ENCODE results near the gene ST8SIA2. TPM values are rescaled to one million over a fixed set of nuclear protein-coding genes. Genes with fewer than 3 reads are reported as not detected.

Gene ST8SIA2
- total and polyA plus RNA-seq, 10 of the 15 experiments (the other 5 are each of a cell fraction or from before 2014, with no cell fraction given) = not detected

DNA sequence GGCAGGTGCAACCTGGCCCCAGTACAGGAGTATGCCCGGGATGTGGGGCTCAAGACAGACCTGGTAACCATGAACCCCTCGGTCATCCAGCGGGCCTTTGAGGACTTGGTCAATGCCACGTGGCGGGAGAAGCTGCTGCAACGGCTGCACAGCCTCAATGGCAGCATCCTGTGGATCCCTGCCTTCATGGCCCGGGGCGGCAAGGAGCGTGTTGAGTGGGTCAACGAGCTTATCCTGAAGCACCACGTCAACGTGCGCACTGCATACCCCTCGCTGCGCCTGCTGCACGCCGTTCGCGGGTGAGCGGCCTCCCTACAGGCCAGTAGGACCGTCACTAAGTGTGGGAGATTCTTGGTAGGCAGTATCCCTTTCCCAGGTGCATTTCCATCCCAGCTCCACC is 51.0 kb downstream of the ST8SIA2 start:
- H2AFZ ChIP-seq (ENCODE audit: control insufficient read depth, low read depth, low read length) = no peak overlapping the region

DNA sequence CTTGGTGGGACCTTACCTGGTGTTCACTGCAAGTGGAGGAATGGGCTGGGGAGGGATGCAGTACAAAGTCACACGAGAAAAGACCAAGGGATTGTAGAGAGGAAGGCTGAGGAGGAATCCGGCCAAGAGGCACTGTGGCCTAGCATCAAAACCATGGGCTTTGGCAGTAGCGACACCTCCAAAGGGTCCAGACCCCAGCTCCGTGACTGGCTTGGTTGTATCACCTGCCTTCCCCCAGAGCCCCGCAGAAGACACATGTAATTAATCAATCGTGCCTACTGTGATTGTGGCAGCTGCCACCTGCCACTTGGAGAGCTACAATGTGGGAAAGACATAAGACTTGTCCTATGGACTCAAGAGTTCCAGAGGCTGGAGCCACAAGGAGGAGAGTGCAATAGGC is 54.7 kb downstream of the ST8SIA2 start:
- no TSS peak for BruUV-seq (replicated peaks)
- H3K79me2 ChIP-seq (ENCODE audit: control insufficient read depth, insufficient read depth, low read length) = no peaks in the 10 kb centered on the region
- no peaks in the 10 kb centered on the region for H3K4me1 ChIP-seq (ENCODE audit: control insufficient read depth, insufficient read depth, low read length)
- 7% methylated on average over 6 of the region's 6 CpGs for WGBS (ENCODE audit: insufficient coverage, insufficient replicate concordance, low lambda C conversion rate, missing lambda C conversion rate)
- no peak overlapping the region for H3K4me2 ChIP-seq (ENCODE audit: control insufficient read depth, insufficient read depth)
- SMC1A ChIA-PET (ENCODE audit: uncharacterized antibody, unreplicated experiment) = no interaction called here
- POLR2A ChIA-PET = no interaction called here
- H3K27me3 ChIP-seq (replicated peaks in 1 of 2; ENCODE audit: control insufficient read depth in 2 of 2, insufficient read depth in 2 of 2, low read length in 1 of 2) = peaks cover 0 to 2% of the 10 kb centered on the region in 2 experiments; a peak in 2 of 4 replicates
- no peak overlapping the region for H2AFZ ChIP-seq (ENCODE audit: control insufficient read depth, low read depth, low read length)
- intact Hi-C loops (cut with micrococcal nuclease; ENCODE audit: unreplicated experiment) (no loop called here), in situ Hi-C loops (cut with MboI) (no loop called here)
- H3K9ac ChIP-seq (ENCODE audit: control insufficient read depth, insufficient read depth, low read length) = no peak overlapping the region
- H3K36me3 ChIP-seq (ENCODE audit: control insufficient read depth in 2 of 2, insufficient read depth in 2 of 2, low read length in 1 of 2) = no peaks in the 10 kb centered on the region
- TF ChIP-seq SMAD5 (IDR thresholded peaks at IDR 0.05; ENCODE audit: low read depth) (no peak), CREB1 (IDR thresholded peaks at IDR 0.05; ENCODE audit: low read depth) (no peak), SMC3 (IDR thresholded peaks at IDR 0.05; ENCODE audit: borderline replicate concordance, low read length) (no peak), RCOR1 (conservative IDR thresholded peaks at IDR 0.05; ENCODE audit: low read depth, low read length) (no peak)
- no peak overlapping the region for H3K4me3 ChIP-seq
- DNase-seq (ENCODE audit: low read depth, low spot score) (no peak), ATAC-seq (no peak), FAIRE-seq (no peak)
- RAD21 ChIA-PET (ENCODE audit: unreplicated experiment) = no interaction called here
- H3K9me3 ChIP-seq (replicated peaks; ENCODE audit: control insufficient read depth, insufficient read depth, low read length) = no peaks in the 10 kb centered on the region
- H4K20me1 ChIP-seq (ENCODE audit: control insufficient read depth, insufficient read depth) = no peaks in the 10 kb centered on the region
- no peak overlapping the region for H3K27ac ChIP-seq (ENCODE audit: control insufficient read depth, insufficient read depth)
- CTCF ChIA-PET = no interaction called here

More for the DNA sequence above, 51.0 kb downstream of the ST8SIA2 start:
- in situ Hi-C loops (cut with MboI) = no loop called here
- H3K4me2 ChIP-seq (ENCODE audit: control insufficient read depth, insufficient read depth) = no peak overlapping the region
- ChIA-PET POLR2A (no interaction called here), RAD21 (ENCODE audit: unreplicated experiment) (no interaction called here), SMC1A (ENCODE audit: uncharacterized antibody, unreplicated experiment) (no interaction called here), CTCF (no interaction called here)
- H3K79me2 ChIP-seq (ENCODE audit: control insufficient read depth, insufficient read depth, low read length) = no peaks in the 10 kb centered on the region
- DNase-seq (ENCODE audit: low read depth, low spot score) (no peak), FAIRE-seq (no peak), ATAC-seq (no peak)
- no peaks in the 10 kb centered on the region for H3K9me3 ChIP-seq (replicated peaks; ENCODE audit: control insufficient read depth, insufficient read depth, low read length)
- H3K27me3 ChIP-seq (replicated peaks in 1 of 2; ENCODE audit: control insufficient read depth in 2 of 2, insufficient read depth in 2 of 2, low read length in 1 of 2) = peaks cover 0 to 2% of the 10 kb centered on the region in 2 experiments; a peak in 2 of 4 replicates
- H4K20me1 ChIP-seq (ENCODE audit: control insufficient read depth, insufficient read depth) = no peaks in the 10 kb centered on the region
- no peak overlapping the region for H3K4me3 ChIP-seq
- H3K27ac ChIP-seq (ENCODE audit: control insufficient read depth, insufficient read depth) = no peak overlapping the region
- 20% methylated on average over 13 of the region's 21 CpGs for WGBS (ENCODE audit: insufficient coverage, insufficient replicate concordance, low lambda C conversion rate, missing lambda C conversion rate)
- no TSS peak for BruUV-seq (replicated peaks)
- no peaks in the 10 kb centered on the region for H3K36me3 ChIP-seq (ENCODE audit: control insufficient read depth in 2 of 2, insufficient read depth in 2 of 2, low read length in 1 of 2)
- intact Hi-C loops (cut with micrococcal nuclease; ENCODE audit: unreplicated experiment) = loop anchor here (1.0 kb wide), 1 partner anchor 12 kb away; no protein-coding TSS in a partner anchor
- no peak overlapping the region for H3K9ac ChIP-seq (ENCODE audit: control insufficient read depth, insufficient read depth, low read length)
- no peak for TF ChIP-seq MXI1 (IDR thresholded peaks at IDR 0.05; ENCODE audit: low read depth, low read length)
- TF ChIP-seq, protein P1, sequence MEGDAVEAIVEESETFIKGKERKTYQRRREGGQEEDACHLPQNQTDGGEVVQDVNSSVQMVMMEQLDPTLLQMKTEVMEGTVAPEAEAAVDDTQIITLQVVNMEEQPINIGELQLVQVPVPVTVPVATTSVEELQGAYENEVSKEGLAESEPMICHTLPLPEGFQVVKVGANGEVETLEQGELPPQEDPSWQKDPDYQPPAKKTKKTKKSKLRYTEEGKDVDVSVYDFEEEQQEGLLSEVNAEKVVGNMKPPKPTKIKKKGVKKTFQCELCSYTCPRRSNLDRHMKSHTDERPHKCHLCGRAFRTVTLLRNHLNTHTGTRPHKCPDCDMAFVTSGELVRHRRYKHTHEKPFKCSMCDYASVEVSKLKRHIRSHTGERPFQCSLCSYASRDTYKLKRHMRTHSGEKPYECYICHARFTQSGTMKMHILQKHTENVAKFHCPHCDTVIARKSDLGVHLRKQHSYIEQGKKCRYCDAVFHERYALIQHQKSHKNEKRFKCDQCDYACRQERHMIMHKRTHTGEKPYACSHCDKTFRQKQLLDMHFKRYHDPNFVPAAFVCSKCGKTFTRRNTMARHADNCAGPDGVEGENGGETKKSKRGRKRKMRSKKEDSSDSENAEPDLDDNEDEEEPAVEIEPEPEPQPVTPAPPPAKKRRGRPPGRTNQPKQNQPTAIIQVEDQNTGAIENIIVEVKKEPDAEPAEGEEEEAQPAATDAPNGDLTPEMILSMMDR (IDR thresholded peaks at IDR 0.05 in 2 of 3, conservative IDR thresholded peaks at IDR 0.05 in 1 of 3; ENCODE audit: control insufficient read depth in 2 of 3, extremely low read depth in 1 of 3, insufficient read depth in 1 of 3, low read depth in 3 of 3, low read length in 3 of 3) = no peak
- no peaks in the 10 kb centered on the region for H3K4me1 ChIP-seq (ENCODE audit: control insufficient read depth, insufficient read depth, low read length)
